HepG2 (cell line): Measurements from ENCODE around the gene PLCB1. TPM values are rescaled to one million over a fixed set of nuclear protein-coding genes. Genes with fewer than 3 reads are reported as not detected.
A peak's percentile ranks its signal among the peaks of the same experiment; 100 is the strongest.

Experiments
- BCL6 ChIP-seq: IDR thresholded peaks from 2 replicates; pipeline ENCODE4 v1.6.1; 2016; ENCODE audit warnings: missing genetic modification reagents, missing compliant biosample characterization
- CBX5 ChIP-seq: sonication (generic); formaldehyde crosslinking; IDR thresholded peaks from 2 replicates; pipeline ENCODE4 v1.4.0; 2020; ENCODE audit warnings: missing genetic modification reagents, borderline replicate concordance
- FLYWCH1 ChIP-seq: sonication (generic); formaldehyde crosslinking; IDR thresholded peaks from 2 replicates; pipeline ENCODE4 v1.8.1; 2023; ENCODE audit warnings: mild to moderate bottlenecking, missing genetic modification reagents
- NCOA5 ChIP-seq: sonication (generic); formaldehyde crosslinking; IDR thresholded peaks from 2 replicates; pipeline ENCODE4 v1.4.0; 2020; ENCODE audit warnings: missing genetic modification reagents
- NFIC ChIP-seq: IDR thresholded peaks from 2 replicates; pipeline ENCODE4 v1.6.1; 2012; ENCODE audit warnings: mild to moderate bottlenecking, low read length, inconsistent platforms
- PCBP1 ChIP-seq: fragments of 200-400 bp; formaldehyde crosslinking; IDR thresholded peaks from 2 replicates; pipeline ENCODE4 v1.6.1; 2017; ENCODE audit warnings: mild to moderate bottlenecking, low read depth, low read length, borderline replicate concordance
- RBM22 ChIP-seq: fragments of 200-400 bp; formaldehyde crosslinking; optimal IDR thresholded peaks from 2 replicates; pipeline ENCODE3; 2017; ENCODE audit warnings: mild to moderate bottlenecking, low read length, moderate library complexity
- RFX5 ChIP-seq: IDR thresholded peaks from 2 replicates; pipeline ENCODE4 v1.6.1; 2011; ENCODE audit warnings: low read depth, low read length, improper control_type of control experiment
- SALL2 ChIP-seq: sonication (generic); formaldehyde crosslinking; IDR thresholded peaks from 2 replicates; pipeline ENCODE4 v1.8.1; 2023; ENCODE audit warnings: mild to moderate bottlenecking, missing genetic modification reagents, inconsistent platforms
- ZNF205 ChIP-seq: IDR thresholded peaks from 2 replicates; pipeline ENCODE4 v1.6.1; 2018; ENCODE audit warnings: missing biosample characterization, missing genetic modification reagents
- ZNF460 ChIP-seq: sonication (generic); formaldehyde crosslinking; IDR thresholded peaks from 2 replicates; pipeline ENCODE4 v1.5.1; 2020; ENCODE audit warnings: missing genetic modification reagents, mild to moderate bottlenecking, borderline replicate concordance
- ZNF614 ChIP-seq: IDR thresholded peaks from 2 replicates; pipeline ENCODE4 v1.6.1; 2018; ENCODE audit warnings: missing biosample characterization, missing genetic modification reagents, inconsistent platforms, borderline replicate concordance
- polyA plus RNA-seq, 8 experiments: library from polyadenylated mRNA; depleted of rRNA in 3 of 8; stranded (reverse) in 7 of 8; unstranded in 1 of 8; fragments of >200 nt; fragmentation: Illumina TruSeq in 4 of 8; extraction: Trizol in 4 of 8; gene quantifications; 2 replicates each; pipeline versions ENCODE4 v1.2.1 to v1.2.3, GENCODE V29; 2011 to 2016; ENCODE audit warnings: low read depth in 4 of 8, missing spikeins in 1 of 8, mixed read lengths in 1 of 8; ENCODE audit not compliant: insufficient read depth in 1 of 8
- total RNA-seq, 5 experiments: library from RNA; depleted of rRNA; stranded (reverse); fragments of >200 nt; fragmentation: Illumina TruSeq; extraction: Trizol; gene quantifications; 2 replicates each; pipeline ENCODE4 v1.2.3, GENCODE V29; 2016; ENCODE audit warnings: low read depth in 1 of 5
- TF ChIP-seq, protein P1 (sequence below): sonication (generic); formaldehyde crosslinking; conservative IDR thresholded peaks from 2 replicates; pipeline ENCODE4 v1.8.0; 2022; ENCODE audit warnings: missing genetic modification reagents
- TF ChIP-seq, protein P2 (sequence below): sonication (generic); formaldehyde crosslinking; IDR thresholded peaks from 2 replicates; pipeline ENCODE4 v1.9.0; 2022; ENCODE audit warnings: missing genetic modification reagents, mild to moderate bottlenecking, borderline replicate concordance
- TF ChIP-seq, protein P3 (sequence below): IDR thresholded peaks from 2 replicates; pipeline ENCODE4 v1.6.1; 2016; ENCODE audit warnings: low read depth, missing genetic modification reagents, missing compliant biosample characterization
- TF ChIP-seq, protein P4 (sequence below): IDR thresholded peaks from 2 replicates; pipeline ENCODE4 v1.6.1; 2016; ENCODE audit warnings: low read depth, control low read depth
- TF ChIP-seq, protein P5 (sequence below): sonication (generic); formaldehyde crosslinking; IDR thresholded peaks from 2 replicates; pipeline ENCODE4 v1.5.1; 2020; ENCODE audit warnings: mild to moderate bottlenecking, missing genetic modification reagents, borderline replicate concordance

The PLCB1 gene
- total and polyA plus RNA-seq, 2 of the 13 experiments (the other 11 are each of a cell fraction or from before 2014, with no cell fraction given): 42.4 to 55.9 TPM

DNA sequence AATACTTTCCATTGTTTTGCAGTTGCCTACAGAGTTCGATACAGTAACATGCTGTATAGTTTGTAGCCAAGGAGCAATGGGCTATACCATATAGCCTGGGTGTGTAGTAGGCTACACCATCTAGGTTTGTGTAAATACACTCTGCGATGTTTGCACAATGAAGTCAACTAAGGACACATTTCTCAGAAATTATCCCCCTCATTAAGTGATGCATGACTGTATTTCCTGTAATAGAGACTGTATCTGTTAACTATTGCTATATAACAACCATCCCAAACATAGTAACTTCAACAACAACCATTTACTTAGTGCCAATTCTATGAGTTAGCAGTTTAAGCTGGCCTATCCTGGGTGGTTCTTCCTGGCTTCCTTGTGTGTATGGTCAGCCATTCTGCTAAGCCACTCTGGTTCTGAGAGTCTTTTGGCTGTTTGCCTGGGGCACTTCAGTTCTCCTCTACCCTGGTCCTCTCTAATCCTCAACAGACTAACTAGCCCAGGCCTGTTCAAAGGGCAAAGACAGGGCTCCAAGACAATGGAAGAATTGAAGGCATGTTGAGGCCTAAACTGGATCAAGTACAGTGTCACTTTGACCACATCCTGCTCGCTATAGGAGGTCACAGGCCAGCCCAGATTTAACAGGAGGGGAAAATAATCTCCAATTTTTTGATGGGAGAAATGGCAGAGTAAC, 124.0 kb downstream of the PLCB1 start (continued):
- TF ChIP-seq, protein P1, sequence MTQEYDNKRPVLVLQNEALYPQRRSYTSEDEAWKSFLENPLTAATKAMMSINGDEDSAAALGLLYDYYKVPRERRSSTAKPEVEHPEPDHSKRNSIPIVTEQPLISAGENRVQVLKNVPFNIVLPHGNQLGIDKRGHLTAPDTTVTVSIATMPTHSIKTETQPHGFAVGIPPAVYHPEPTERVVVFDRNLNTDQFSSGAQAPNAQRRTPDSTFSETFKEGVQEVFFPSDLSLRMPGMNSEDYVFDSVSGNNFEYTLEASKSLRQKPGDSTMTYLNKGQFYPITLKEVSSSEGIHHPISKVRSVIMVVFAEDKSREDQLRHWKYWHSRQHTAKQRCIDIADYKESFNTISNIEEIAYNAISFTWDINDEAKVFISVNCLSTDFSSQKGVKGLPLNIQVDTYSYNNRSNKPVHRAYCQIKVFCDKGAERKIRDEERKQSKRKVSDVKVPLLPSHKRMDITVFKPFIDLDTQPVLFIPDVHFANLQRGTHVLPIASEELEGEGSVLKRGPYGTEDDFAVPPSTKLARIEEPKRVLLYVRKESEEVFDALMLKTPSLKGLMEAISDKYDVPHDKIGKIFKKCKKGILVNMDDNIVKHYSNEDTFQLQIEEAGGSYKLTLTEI: no peak
- TF ChIP-seq, protein P2, sequence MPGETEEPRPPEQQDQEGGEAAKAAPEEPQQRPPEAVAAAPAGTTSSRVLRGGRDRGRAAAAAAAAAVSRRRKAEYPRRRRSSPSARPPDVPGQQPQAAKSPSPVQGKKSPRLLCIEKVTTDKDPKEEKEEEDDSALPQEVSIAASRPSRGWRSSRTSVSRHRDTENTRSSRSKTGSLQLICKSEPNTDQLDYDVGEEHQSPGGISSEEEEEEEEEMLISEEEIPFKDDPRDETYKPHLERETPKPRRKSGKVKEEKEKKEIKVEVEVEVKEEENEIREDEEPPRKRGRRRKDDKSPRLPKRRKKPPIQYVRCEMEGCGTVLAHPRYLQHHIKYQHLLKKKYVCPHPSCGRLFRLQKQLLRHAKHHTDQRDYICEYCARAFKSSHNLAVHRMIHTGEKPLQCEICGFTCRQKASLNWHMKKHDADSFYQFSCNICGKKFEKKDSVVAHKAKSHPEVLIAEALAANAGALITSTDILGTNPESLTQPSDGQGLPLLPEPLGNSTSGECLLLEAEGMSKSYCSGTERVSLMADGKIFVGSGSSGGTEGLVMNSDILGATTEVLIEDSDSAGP (CRISPR knock-in tag): no peak
- TF ChIP-seq BCL6 (CRISPR knock-in tag) (peak; percentile 46), NCOA5 (CRISPR knock-in tag) (no peak), NFIC (0 out of 2 replicates have a peak, but pooled peaks have one; percentile 36), SALL2 (CRISPR knock-in tag) (no peak), ZNF614 (CRISPR knock-in tag) (peak; percentile 90; the same call in 1 of the 2 replicates), PCBP1 (no peak), RBM22 (peak; percentile 54), ZNF205 (CRISPR knock-in tag) (no peak; the same call in 1 of the 2 replicates), RFX5 (no peak), FLYWCH1 (CRISPR knock-in tag) (no peak), ZNF460 (CRISPR knock-in tag) (no peak), CBX5 (0 out of 2 replicates have a peak, but pooled peaks have one; percentile 16)
- TF ChIP-seq, protein P3, sequence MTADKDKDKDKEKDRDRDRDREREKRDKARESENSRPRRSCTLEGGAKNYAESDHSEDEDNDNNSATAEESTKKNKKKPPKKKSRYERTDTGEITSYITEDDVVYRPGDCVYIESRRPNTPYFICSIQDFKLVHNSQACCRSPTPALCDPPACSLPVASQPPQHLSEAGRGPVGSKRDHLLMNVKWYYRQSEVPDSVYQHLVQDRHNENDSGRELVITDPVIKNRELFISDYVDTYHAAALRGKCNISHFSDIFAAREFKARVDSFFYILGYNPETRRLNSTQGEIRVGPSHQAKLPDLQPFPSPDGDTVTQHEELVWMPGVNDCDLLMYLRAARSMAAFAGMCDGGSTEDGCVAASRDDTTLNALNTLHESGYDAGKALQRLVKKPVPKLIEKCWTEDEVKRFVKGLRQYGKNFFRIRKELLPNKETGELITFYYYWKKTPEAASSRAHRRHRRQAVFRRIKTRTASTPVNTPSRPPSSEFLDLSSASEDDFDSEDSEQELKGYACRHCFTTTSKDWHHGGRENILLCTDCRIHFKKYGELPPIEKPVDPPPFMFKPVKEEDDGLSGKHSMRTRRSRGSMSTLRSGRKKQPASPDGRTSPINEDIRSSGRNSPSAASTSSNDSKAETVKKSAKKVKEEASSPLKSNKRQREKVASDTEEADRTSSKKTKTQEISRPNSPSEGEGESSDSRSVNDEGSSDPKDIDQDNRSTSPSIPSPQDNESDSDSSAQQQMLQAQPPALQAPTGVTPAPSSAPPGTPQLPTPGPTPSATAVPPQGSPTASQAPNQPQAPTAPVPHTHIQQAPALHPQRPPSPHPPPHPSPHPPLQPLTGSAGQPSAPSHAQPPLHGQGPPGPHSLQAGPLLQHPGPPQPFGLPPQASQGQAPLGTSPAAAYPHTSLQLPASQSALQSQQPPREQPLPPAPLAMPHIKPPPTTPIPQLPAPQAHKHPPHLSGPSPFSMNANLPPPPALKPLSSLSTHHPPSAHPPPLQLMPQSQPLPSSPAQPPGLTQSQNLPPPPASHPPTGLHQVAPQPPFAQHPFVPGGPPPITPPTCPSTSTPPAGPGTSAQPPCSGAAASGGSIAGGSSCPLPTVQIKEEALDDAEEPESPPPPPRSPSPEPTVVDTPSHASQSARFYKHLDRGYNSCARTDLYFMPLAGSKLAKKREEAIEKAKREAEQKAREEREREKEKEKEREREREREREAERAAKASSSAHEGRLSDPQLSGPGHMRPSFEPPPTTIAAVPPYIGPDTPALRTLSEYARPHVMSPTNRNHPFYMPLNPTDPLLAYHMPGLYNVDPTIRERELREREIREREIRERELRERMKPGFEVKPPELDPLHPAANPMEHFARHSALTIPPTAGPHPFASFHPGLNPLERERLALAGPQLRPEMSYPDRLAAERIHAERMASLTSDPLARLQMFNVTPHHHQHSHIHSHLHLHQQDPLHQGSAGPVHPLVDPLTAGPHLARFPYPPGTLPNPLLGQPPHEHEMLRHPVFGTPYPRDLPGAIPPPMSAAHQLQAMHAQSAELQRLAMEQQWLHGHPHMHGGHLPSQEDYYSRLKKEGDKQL (CRISPR knock-in tag): no peak
- TF ChIP-seq, protein P4, sequence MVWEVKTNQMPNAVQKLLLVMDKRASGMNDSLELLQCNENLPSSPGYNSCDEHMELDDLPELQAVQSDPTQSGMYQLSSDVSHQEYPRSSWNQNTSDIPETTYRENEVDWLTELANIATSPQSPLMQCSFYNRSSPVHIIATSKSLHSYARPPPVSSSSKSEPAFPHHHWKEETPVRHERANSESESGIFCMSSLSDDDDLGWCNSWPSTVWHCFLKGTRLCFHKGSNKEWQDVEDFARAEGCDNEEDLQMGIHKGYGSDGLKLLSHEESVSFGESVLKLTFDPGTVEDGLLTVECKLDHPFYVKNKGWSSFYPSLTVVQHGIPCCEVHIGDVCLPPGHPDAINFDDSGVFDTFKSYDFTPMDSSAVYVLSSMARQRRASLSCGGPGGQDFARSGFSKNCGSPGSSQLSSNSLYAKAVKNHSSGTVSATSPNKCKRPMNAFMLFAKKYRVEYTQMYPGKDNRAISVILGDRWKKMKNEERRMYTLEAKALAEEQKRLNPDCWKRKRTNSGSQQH: 0 out of 2 replicates have a peak, but pooled peaks have one; percentile 12
- TF ChIP-seq, protein P5, sequence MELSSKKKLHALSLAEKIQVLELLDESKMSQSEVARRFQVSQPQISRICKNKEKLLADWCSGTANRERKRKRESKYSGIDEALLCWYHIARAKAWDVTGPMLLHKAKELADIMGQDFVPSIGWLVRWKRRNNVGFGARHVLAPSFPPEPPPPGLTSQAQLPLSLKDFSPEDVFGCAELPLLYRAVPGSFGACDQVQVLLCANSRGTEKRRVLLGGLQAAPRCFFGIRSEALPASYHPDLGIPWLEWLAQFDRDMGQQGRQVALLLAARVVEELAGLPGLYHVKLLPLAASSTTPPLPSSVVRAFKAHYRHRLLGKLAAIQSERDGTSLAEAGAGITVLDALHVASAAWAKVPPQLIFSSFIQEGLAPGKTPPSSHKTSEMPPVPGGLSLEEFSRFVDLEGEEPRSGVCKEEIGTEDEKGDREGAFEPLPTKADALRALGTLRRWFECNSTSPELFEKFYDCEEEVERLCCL (CRISPR knock-in tag): no peak
